ENCODE data around the gene PARS2. TPM values are rescaled to one million over a fixed set of nuclear protein-coding genes. Genes with fewer than 3 reads are reported as not detected.

The PARS2 gene
- polyA plus RNA-seq, 2 donors = 1.5 to 2.5 TPM

DNA sequence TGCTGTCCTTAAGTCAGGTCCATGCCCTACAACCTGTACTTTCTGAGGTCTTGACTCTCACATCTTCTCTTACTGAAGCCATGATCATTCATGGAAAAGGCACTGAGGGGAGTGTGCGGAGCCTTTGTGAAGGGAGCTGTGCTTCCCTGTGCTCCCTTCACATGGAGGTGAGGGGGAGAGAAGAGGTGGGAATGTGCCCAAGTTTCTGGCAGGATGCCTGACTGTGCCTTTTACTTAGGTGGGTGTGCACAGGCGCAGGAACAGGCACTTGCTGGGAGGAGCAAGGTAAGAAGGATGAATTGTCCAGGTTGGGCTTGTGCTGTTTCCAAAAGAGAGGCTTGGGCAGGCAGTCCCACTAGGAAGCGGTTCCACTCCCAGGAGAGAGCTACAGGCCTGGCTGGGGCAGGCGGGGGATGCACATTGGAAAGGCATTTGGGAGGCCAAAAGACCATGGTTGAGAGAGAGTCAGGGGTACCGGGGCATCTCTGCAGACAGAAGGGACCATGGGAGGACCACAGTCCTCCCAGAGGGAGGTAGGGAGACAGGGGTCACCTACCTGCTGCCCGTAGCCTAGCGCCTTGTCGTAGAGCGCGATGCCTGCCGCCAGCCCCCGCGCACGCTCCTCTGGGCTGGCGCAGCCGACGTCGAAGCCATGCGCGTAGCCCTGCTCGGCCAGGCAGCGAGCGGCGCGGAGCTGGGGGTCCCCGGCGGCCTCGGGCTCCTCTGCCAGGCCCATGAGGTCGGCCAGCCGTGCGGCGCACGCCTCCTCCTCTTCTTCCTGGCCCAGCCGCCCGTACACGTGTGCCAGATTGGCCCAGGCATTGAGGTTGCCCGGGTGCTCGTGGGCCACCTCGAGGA, 35.9 kb upstream of the PARS2 start:
- H3K27ac ChIP-seq (ENCODE audit: low read depth in 2 of 2, low read length in 1 of 2) = peak overlapping the region; percentile 95
- WGBS, 2 donors = 31 to 33% methylated on average over 38 to 39 of the region's 39 CpGs
- no peaks in the 10 kb centered on the region for H3K9me3 ChIP-seq (ENCODE audit: control insufficient read depth in 2 of 2, insufficient read depth in 1 of 2, low read depth in 1 of 2, low read length in 1 of 2)
- peaks cover 1 to 15% of the 10 kb centered on the region in 2 donors for H3K4me1 ChIP-seq (ENCODE audit: control insufficient read depth in 2 of 2, insufficient read depth in 2 of 2, low read length in 1 of 2)
- peak overlapping the region; percentile 73 to 81 for H3K4me3 ChIP-seq (ENCODE audit: low read depth in 1 of 2, low read length in 2 of 2)
- H3K36me3 ChIP-seq (ENCODE audit: control insufficient read depth in 2 of 2, insufficient read depth in 2 of 2, low read length in 1 of 2) = peaks cover 0 to 5% of the 10 kb centered on the region in 2 donors
- H3K27me3 ChIP-seq (ENCODE audit: control insufficient read depth in 1 of 2, insufficient read depth in 2 of 2, low read length in 2 of 2) = no peaks in the 10 kb centered on the region

DNA sequence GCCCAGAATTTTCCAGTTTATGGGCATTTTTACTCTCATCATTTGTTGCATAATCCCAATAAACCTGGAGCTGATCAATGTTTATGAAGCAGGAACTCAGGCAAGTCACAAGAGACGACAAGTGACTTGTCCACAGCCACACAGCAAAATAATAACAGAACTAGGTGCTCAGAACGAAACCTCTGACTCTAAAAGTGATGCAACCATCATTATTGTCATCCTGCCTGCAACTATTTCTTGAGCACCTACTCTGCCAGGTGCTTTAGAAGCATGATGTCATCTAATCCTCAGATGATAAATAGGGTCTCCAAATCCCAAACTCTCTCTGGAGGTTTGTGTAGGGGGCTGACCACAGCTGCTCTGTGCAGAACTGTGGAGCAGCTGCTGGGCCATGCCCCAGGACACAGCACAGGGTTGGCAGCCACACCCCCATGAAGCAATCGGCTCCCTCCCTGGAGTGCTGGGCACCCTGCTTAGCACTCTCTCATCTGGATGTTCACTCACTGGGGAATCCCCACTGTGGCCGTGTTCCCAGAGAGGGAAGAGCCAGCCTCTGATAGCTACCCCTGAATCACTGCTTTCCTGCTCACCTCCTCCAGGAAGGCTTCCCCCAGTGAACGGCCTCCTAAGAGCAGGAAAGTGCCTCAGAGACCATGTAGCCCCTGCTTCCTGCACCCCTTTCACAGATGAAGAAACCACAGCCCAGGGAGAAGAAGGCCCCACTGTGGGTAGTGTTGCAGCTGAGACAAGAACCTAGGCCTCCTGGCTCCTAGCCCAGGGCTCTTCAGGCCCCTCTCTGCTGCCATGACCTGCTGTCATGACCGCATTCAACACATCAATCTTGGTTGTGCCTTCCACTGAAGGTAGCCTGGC, 34.7 kb upstream of the PARS2 start:
- H3K36me3 ChIP-seq (ENCODE audit: control insufficient read depth in 2 of 2, insufficient read depth in 2 of 2, low read length in 1 of 2) = peaks cover 0 to 5% of the 10 kb centered on the region in 2 donors
- H3K27me3 ChIP-seq (ENCODE audit: control insufficient read depth in 1 of 2, insufficient read depth in 2 of 2, low read length in 2 of 2) = no peaks in the 10 kb centered on the region
- WGBS, 2 donors = 39 to 40% methylated on average over 6 of the region's 6 CpGs
- H3K4me3 ChIP-seq (ENCODE audit: low read depth in 1 of 2, low read length in 2 of 2) = peak overlapping the region; percentile 73 to 81
- peak overlapping the region; percentile 95 for H3K27ac ChIP-seq (ENCODE audit: low read depth in 2 of 2, low read length in 1 of 2)
- H3K4me1 ChIP-seq (ENCODE audit: control insufficient read depth in 2 of 2, insufficient read depth in 2 of 2, low read length in 1 of 2) = peaks cover 0 to 13% of the 10 kb centered on the region in 2 donors
- H3K9me3 ChIP-seq (ENCODE audit: control insufficient read depth in 2 of 2, insufficient read depth in 1 of 2, low read depth in 1 of 2, low read length in 1 of 2) = no peaks in the 10 kb centered on the region

DNA sequence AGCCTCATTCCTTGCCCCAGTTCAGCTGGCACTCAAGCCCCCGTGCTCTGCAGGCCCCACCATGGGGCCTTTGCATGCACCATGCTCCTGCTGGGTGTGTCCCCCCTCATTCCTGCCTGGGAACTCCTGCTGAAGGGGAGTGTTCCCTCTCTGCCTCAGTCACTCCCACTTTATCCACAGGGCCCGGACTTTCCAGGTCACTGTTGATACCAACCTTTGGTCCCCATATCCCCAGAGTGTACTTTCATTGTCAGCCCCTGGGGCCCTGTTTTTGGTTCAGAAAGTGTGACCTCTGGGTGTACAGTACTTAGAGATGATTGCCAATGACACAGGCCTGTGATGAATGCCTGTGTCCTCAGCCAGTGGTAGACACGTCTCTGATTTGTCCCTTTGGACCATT, 33.9 kb upstream of the PARS2 start:
- Histone ChIP-seq H3K27ac (ENCODE audit: low read depth in 2 of 2, low read length in 1 of 2) (peak overlapping the region; percentile 81 to 92), H3K36me3 (ENCODE audit: control insufficient read depth in 2 of 2, insufficient read depth in 2 of 2, low read length in 1 of 2) (peaks cover 0 to 5% of the 10 kb centered on the region in 2 donors), H3K4me1 (ENCODE audit: control insufficient read depth in 2 of 2, insufficient read depth in 2 of 2, low read length in 1 of 2) (peaks cover 0 to 17% of the 10 kb centered on the region in 2 donors), H3K4me3 (ENCODE audit: low read depth in 1 of 2, low read length in 2 of 2) (peak overlapping the region; percentile 26 to 73), H3K27me3 (ENCODE audit: control insufficient read depth in 1 of 2, insufficient read depth in 2 of 2, low read length in 2 of 2) (no peaks in the 10 kb centered on the region), H3K9me3 (ENCODE audit: control insufficient read depth in 2 of 2, insufficient read depth in 1 of 2, low read depth in 1 of 2, low read length in 1 of 2) (no peaks in the 10 kb centered on the region)
- WGBS, 2 donors = 61 to 64% methylated on average over 3 of the region's 3 CpGs

DNA sequence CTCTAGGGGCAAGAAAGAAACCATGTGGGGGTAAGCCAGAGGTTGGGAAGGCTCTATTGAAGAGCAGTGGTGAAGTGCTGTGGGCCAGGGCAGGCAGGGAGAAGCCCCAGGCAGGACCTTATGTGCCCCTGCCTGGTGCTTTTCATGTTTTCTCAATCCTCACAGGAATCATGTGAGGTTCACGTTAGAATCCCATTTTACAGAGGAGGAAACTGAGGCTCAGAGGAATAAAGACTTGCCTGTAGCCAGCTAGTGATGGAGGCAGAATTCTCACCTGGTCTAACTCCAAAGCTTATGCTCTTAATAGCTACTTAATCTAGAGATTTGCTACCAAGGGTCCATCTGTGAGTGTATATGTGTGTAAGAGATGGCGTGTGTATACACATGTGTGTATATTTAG, 32.6 kb upstream of the PARS2 start:
- H3K4me1 ChIP-seq (ENCODE audit: control insufficient read depth in 2 of 2, insufficient read depth in 2 of 2, low read length in 1 of 2) = peaks cover 0 to 17% of the 10 kb centered on the region in 2 donors
- no peaks in the 10 kb centered on the region for H3K27me3 ChIP-seq (ENCODE audit: control insufficient read depth in 1 of 2, insufficient read depth in 2 of 2, low read length in 2 of 2)
- H3K36me3 ChIP-seq (ENCODE audit: control insufficient read depth in 2 of 2, insufficient read depth in 2 of 2, low read length in 1 of 2) = peaks cover 0 to 5% of the 10 kb centered on the region in 2 donors
- peak overlapping the region; percentile 86 to 91 for H3K27ac ChIP-seq (ENCODE audit: low read depth in 2 of 2, low read length in 1 of 2)
- no peaks in the 10 kb centered on the region for H3K9me3 ChIP-seq (ENCODE audit: control insufficient read depth in 2 of 2, insufficient read depth in 1 of 2, low read depth in 1 of 2, low read length in 1 of 2)
- H3K4me3 ChIP-seq (ENCODE audit: low read depth in 1 of 2, low read length in 2 of 2) = peak overlapping the region in 1 of 2 donors; percentile 26
- WGBS, 2 donors = 86 to 88% methylated on average over 2 of the region's 2 CpGs

DNA sequence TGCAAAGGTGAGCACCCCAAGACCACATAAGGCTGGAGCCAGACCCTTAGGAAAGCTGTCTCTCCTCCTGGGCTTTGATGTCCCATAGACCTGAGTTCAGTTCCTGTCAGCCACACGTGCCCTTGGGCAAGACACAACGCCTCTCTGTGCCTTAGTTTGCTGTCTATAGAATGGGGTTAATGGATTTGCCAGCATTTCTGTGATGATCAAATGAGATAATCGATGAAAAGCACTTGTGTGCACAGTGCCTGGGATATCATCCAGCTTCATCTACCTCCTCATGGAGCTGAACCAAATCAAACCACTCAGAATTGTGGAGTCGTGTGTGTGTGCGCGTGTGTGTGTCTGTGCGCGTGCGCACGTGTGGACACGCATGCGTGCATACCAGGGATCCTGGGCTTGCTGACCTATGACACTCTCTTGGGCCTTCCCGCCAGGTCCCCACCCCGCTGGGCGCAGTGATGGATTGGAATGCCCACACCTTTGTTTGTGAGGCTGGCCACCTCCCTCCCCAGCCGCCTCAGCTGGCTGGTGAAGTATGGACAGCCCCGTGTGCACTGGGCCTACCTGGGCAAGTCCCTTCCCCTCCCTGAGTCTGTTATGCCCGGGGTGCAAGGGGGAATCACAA, 31.6 kb upstream of the PARS2 start:
- H3K36me3 ChIP-seq (ENCODE audit: control insufficient read depth in 2 of 2, insufficient read depth in 2 of 2, low read length in 1 of 2) = peaks cover 0 to 8% of the 10 kb centered on the region in 2 donors
- H3K27me3 ChIP-seq (ENCODE audit: control insufficient read depth in 1 of 2, insufficient read depth in 2 of 2, low read length in 2 of 2) = no peaks in the 10 kb centered on the region
- no peaks in the 10 kb centered on the region for H3K9me3 ChIP-seq (ENCODE audit: control insufficient read depth in 2 of 2, insufficient read depth in 1 of 2, low read depth in 1 of 2, low read length in 1 of 2)
- 72 to 81% methylated on average over 18 of the region's 18 CpGs for WGBS, 2 donors
- H3K27ac ChIP-seq (ENCODE audit: low read depth in 2 of 2, low read length in 1 of 2) = peak overlapping the region; percentile 79 to 97
- no peak overlapping the region for H3K4me3 ChIP-seq (ENCODE audit: low read depth in 1 of 2, low read length in 2 of 2)
- peaks cover 0 to 17% of the 10 kb centered on the region in 2 donors for H3K4me1 ChIP-seq (ENCODE audit: control insufficient read depth in 2 of 2, insufficient read depth in 2 of 2, low read length in 1 of 2)

DNA sequence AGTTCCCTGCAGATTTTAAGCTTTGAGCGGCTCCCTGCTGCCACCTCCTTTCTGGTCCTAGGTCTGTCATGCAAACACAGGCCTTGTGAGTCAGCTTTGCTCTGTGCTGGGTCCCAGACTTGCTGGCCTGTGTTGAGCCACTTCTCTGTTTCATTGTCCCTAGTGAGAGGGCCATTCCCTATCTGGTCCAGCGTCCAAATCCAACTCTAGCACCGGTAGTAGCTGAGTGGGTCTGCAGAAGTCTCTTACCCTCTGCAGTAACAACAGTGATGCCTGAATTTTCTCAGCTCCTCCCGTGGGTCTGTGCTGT, 31.0 kb upstream of the PARS2 start:
- H3K9me3 ChIP-seq (ENCODE audit: control insufficient read depth in 2 of 2, insufficient read depth in 1 of 2, low read depth in 1 of 2, low read length in 1 of 2) = no peaks in the 10 kb centered on the region
- H3K36me3 ChIP-seq (ENCODE audit: control insufficient read depth in 2 of 2, insufficient read depth in 2 of 2, low read length in 1 of 2) = peaks cover 0 to 12% of the 10 kb centered on the region in 2 donors
- H3K4me3 ChIP-seq (ENCODE audit: low read depth in 1 of 2, low read length in 2 of 2) = no peak overlapping the region
- WGBS, 2 donors = 67 to 69% methylated on average over 4 of the region's 4 CpGs
- H3K27me3 ChIP-seq (ENCODE audit: control insufficient read depth in 1 of 2, insufficient read depth in 2 of 2, low read length in 2 of 2) = no peaks in the 10 kb centered on the region
- H3K4me1 ChIP-seq (ENCODE audit: control insufficient read depth in 2 of 2, insufficient read depth in 2 of 2, low read length in 1 of 2) = peaks cover 0 to 13% of the 10 kb centered on the region in 2 donors
- peak overlapping the region; percentile 79 to 97 for H3K27ac ChIP-seq (ENCODE audit: low read depth in 2 of 2, low read length in 1 of 2)

DNA sequence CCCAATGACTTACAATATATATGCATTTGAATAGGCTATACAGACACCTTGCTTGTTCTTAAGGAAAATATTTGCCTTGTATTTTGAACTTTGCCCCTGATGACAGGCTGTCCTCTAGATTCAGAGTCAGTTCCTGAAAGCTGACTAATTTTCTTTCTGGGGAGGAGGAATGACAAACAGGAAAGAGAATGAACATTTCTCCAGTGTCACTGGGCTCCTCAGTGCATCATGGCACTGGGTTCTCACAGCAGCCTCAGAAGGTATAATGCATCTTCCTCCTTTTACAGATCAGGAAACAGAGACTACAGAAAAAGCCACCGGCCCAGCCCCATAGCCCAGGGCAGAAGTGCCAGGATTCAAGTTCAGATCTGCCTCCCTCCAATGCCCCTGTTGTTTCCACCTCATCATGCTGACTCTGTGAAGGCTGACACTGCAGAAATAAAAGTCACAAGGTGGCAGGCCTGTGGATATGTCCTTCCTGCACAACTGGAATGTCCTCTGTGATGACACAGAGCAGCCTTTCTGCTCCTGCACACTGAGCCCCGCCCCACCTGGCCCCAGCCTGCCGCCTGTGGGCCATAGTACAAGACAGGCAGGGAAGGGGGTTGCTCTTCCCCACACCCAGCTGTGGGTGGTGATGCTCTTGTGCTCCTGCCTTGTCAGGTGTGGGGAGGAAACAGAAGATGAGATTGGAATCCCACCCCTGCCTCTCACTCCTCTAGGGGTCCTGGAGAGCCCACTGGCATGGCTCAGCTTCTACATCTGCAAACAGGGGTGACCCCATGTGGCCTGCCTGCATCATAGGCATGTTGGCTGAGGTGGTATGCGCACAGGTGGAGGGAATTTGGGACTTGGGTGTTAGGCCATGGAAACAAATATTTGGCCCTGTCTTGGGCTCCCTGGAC, 30.4 kb upstream of the PARS2 start:
- peak overlapping the region; percentile 79 to 97 for H3K27ac ChIP-seq (ENCODE audit: low read depth in 2 of 2, low read length in 1 of 2)
- H3K4me3 ChIP-seq (ENCODE audit: low read depth in 1 of 2, low read length in 2 of 2) = no peak overlapping the region
- no peaks in the 10 kb centered on the region for H3K9me3 ChIP-seq (ENCODE audit: control insufficient read depth in 2 of 2, insufficient read depth in 1 of 2, low read depth in 1 of 2, low read length in 1 of 2)
- no peaks in the 10 kb centered on the region for H3K27me3 ChIP-seq (ENCODE audit: control insufficient read depth in 1 of 2, insufficient read depth in 2 of 2, low read length in 2 of 2)
- H3K4me1 ChIP-seq (ENCODE audit: control insufficient read depth in 2 of 2, insufficient read depth in 2 of 2, low read length in 1 of 2) = peaks cover 0 to 11% of the 10 kb centered on the region in 2 donors
- 52 to 53% methylated on average over 4 of the region's 4 CpGs for WGBS, 2 donors
- peaks cover 0 to 12% of the 10 kb centered on the region in 2 donors for H3K36me3 ChIP-seq (ENCODE audit: control insufficient read depth in 2 of 2, insufficient read depth in 2 of 2, low read length in 1 of 2)

DNA sequence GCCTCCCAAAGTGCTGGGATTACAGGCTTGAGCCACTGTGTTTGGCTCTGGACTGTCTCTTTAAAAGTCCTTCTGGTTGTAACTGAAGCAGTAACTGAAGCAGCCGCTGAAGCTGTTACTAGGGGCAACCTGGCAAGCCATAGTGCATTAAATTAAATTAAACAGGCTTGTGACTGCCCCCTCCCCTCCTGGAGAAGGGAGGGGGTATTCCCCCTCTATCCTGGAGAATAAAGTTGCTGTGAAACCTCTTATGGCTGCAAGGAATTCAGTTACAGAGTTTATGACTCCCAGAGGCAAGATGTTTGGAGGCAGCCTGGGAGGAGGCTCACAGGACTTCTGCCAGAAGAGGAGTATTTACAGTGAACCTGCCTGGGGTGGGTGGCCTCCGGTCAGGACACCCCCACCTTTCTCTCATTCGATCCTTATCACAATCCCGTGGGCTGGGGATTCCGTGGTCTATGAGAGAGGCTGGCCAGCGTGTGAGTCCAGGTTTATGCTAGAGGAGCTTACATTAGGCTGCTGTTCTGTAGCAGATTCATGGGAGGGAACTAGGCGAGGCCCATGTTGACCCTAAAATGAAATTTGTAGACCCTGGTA, 28.5 kb upstream of the PARS2 start:
- WGBS, 2 donors = 72% methylated on average over 7 of the region's 7 CpGs
- H3K36me3 ChIP-seq (ENCODE audit: control insufficient read depth in 2 of 2, insufficient read depth in 2 of 2, low read length in 1 of 2) = peaks cover 0 to 19% of the 10 kb centered on the region in 2 donors
- no peak overlapping the region for H3K4me3 ChIP-seq (ENCODE audit: low read depth in 1 of 2, low read length in 2 of 2)
- H3K27me3 ChIP-seq (ENCODE audit: control insufficient read depth in 1 of 2, insufficient read depth in 2 of 2, low read length in 2 of 2) = no peaks in the 10 kb centered on the region
- no peaks in the 10 kb centered on the region for H3K9me3 ChIP-seq (ENCODE audit: control insufficient read depth in 2 of 2, insufficient read depth in 1 of 2, low read depth in 1 of 2, low read length in 1 of 2)
- peak overlapping the region; percentile 10 to 94 for H3K27ac ChIP-seq (ENCODE audit: low read depth in 2 of 2, low read length in 1 of 2)
- peaks cover 0 to 8% of the 10 kb centered on the region in 2 donors for H3K4me1 ChIP-seq (ENCODE audit: control insufficient read depth in 2 of 2, insufficient read depth in 2 of 2, low read length in 1 of 2)
